Right lobe of liver (tissue), 6 donors: ENCODE measurements around the gene CCR1. TPM values are rescaled to one million over a fixed set of nuclear protein-coding genes. Genes with fewer than 3 reads are reported as not detected.
"Not testable (repeated sequence)": the region's sequence is repeated elsewhere in the genome, so short reads cannot be mapped to it uniquely, and the experiment has no call there.

Experiments used
- ATAC-seq, 4 donors: fragments of 200-7000 bp; cut with Tn5 transposase; one replicate each; pipeline ENCODE4 v1.9.1; 2020; ENCODE audit warnings: mild to moderate bottlenecking in 4 of 4, moderate library complexity in 4 of 4
- DNase-seq, 3 donors: peaks; one replicate each; pipeline ENCODE4 v3.0.0-alpha.2; 2020
- H3K27ac ChIP-seq, 3 donors: fragments of 200-600 bp; one replicate each; pipeline ENCODE4 v1.8.0; 2022
- H3K27me3 ChIP-seq, 2 donors: fragments of 200-600 bp; one replicate each; pipeline ENCODE4 v1.8.0; 2022
- H3K36me3 ChIP-seq, 4 donors: fragments of 200-600 bp; sonication (generic) in 1 of 4; one replicate each; pipeline versions ENCODE4 v1.5.1 to v1.8.0; 2017 to 2022; ENCODE audit warnings: control low read depth in 1 of 4
- H3K4me1 ChIP-seq, 4 donors: fragments of 200-600 bp; sonication (generic) in 1 of 4; one replicate each; pipeline versions ENCODE4 v1.5.1 to v1.8.0; 2017 to 2022; ENCODE audit warnings: control low read depth in 1 of 4
- H3K4me3 ChIP-seq, 3 donors: fragments of 200-600 bp; one replicate each; pipeline ENCODE4 v1.8.0; 2022
- H3K9me3 ChIP-seq, 4 donors: fragments of 200-600 bp; sonication (generic) in 1 of 4; one replicate each; pipeline versions ENCODE4 v1.5.1 to v1.8.0; 2017 to 2022; ENCODE audit warnings: control low read depth in 1 of 4
- POLR2A ChIP-seq: fragments of 450-650 bp; IDR thresholded peaks from one replicate; pipeline ENCODE4 v1.6.1; 2017; ENCODE audit warnings: antibody characterized with exemption, mild to moderate bottlenecking
- WGBS: methylation state at CpG from one replicate; pipeline ENCODE4 v1.1.6; 2018; ENCODE audit warnings: low coverage, low lambda C conversion rate; ENCODE audit not compliant: insufficient coverage; ENCODE audit errors: missing lambda C conversion rate; 5-methylcytosine and 5-hydroxymethylcytosine counted together
- intact Hi-C, 2 donors: fragments of 100-400 bp; cut with DNase I; formaldehyde crosslinking; loops; one replicate each; pipeline versions ENCODE4 v1.11.2 to v1.14.1; 2022
- total RNA-seq, 6 experiments: library from RNA; depleted of rRNA in 2 of 6; stranded (reverse); fragments of >200 nt in 2 of 6; fragmentation: NEBNext Ultra II Directional in 3 of 6; extraction: Animal tissue kit (Norgen Biotek cat#: 25700) in 3 of 6; gene quantifications; one replicate each; pipeline versions ENCODE4 v1.1.0 to v1.2.4, GENCODE V29; 2016 to 2023
- TF ChIP-seq, protein P1 (sequence below), 4 donors: fragments of 200-600 bp in 3 of 4; fragments of 450-650 bp in 1 of 4; IDR thresholded peaks; one replicate each; pipeline versions ENCODE4 v1.5.1 to v1.8.0; 2016 to 2022; ENCODE audit warnings: antibody characterized with exemption in 4 of 4, mild to moderate bottlenecking in 2 of 4
- donor health status: DM: no; HTN: yes; CAD: no.
- donor health status: DM: no; HTN: no; CAD: no.
- donor health status: DM: no; HTN: no; CAD: no.
- donor health status: DM: no; HTN: yes; CAD: no.
- donor health status: DM: no; HTN: yes; CAD: no.

Gene CCR1
- total RNA-seq, 6 experiments from 2014 or later = 1.6 to 17.3 (median 3.1) TPM

DNA sequence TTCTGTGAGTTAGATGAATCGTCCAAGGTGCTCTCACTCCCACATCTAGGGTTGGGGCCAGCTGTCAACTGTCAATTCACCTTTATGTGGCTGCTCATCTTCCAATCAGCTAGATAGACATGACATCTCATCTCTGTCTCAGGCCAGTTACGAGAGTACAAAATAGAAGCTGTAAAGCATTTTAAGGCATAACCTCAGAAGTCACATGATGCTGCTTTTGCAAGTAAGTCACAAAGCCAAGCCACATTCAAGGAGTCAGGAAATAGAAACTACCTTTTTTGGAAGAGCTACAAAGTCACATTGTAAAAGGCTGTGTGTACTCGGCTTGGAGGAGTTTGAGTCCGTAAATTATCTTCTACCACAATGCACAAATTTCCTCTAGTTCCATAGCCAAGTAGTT is 5.1 kb upstream of the CCR1 start:
- intact Hi-C loops = no loop called here
- 33% methylated on average over 4 of the region's 4 CpGs for WGBS
- H3K9me3 ChIP-seq = no peaks in the 10 kb centered on the region
- no peak for DNase-seq
- peak in 1 of 4 donors; percentile 33 for ATAC-seq
- H3K27ac ChIP-seq = no peak overlapping the region
- H3K4me3 ChIP-seq = no peak overlapping the region
- H3K36me3 ChIP-seq = no peaks in the 10 kb centered on the region
- no peaks in the 10 kb centered on the region for H3K27me3 ChIP-seq
- no peak for TF ChIP-seq POLR2A
- TF ChIP-seq, protein P1, sequence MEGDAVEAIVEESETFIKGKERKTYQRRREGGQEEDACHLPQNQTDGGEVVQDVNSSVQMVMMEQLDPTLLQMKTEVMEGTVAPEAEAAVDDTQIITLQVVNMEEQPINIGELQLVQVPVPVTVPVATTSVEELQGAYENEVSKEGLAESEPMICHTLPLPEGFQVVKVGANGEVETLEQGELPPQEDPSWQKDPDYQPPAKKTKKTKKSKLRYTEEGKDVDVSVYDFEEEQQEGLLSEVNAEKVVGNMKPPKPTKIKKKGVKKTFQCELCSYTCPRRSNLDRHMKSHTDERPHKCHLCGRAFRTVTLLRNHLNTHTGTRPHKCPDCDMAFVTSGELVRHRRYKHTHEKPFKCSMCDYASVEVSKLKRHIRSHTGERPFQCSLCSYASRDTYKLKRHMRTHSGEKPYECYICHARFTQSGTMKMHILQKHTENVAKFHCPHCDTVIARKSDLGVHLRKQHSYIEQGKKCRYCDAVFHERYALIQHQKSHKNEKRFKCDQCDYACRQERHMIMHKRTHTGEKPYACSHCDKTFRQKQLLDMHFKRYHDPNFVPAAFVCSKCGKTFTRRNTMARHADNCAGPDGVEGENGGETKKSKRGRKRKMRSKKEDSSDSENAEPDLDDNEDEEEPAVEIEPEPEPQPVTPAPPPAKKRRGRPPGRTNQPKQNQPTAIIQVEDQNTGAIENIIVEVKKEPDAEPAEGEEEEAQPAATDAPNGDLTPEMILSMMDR (IDR thresholded peaks at IDR 0.05) = no peak
- no peaks in the 10 kb centered on the region for H3K4me1 ChIP-seq

DNA sequence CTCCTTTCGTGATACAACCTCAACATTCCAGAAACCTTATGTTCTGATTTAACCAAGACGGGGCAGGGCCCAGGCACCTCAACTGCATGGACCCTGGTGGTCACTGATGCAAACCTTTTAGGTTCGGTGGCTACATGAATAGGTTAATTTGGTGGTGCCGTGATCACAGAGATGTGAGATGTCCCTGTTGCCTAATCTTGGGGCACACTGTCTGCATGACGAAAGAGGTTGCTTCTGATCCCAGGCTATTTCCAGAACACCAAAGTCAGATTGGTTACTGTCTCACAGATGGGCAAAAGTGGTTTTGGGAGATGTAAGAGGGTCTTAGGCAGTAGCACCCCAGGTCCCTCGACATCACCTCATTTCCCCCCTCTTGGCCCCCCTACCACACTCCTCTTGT is 4.0 kb upstream of the CCR1 start:
- no peak overlapping the region for H3K27ac ChIP-seq
- WGBS = 59% methylated on average over 5 of the region's 6 CpGs
- DNase-seq = no peak
- H3K27me3 ChIP-seq = no peaks in the 10 kb centered on the region
- H3K36me3 ChIP-seq = no peaks in the 10 kb centered on the region
- H3K9me3 ChIP-seq = no peaks in the 10 kb centered on the region
- H3K4me1 ChIP-seq = no peaks in the 10 kb centered on the region
- TF ChIP-seq, protein P1 (IDR thresholded peaks at IDR 0.05) = no peak
- no peak for ATAC-seq
- no peak overlapping the region for H3K4me3 ChIP-seq
- intact Hi-C loops = no loop called here

DNA sequence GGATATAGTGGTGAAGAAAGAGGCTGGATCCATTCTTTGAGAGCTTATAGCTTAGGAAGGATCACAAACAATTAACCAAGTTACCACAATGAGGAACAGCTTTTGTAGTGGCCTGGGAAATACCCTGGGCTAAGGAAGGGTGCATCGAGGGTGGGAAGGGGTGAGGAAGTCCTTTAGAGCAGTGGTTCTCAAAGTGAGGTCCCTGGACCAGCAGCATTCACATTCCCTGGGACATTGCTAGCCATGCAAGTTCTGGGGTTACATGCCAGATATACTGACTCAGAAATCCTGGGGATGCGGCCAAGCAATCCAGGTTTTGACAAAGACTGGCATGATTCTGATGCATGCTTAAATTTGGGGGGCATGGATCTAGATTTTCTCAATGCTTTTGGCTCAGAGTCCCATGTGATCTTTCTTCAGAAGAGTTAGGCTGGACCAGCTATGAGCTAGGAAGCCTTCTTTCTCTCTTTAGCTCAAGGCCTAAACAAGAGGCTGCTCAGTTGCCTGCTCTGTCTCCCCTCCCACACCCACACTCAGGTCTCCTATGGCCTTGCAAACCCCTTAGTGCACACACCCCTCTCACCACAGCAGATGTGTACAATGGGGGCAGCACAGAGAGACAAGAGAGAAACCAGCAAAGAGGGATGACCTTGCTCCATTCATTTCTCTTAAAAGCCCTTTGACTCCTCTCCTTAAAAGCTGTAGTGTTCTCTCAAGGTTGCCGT is 1.8 kb upstream of the CCR1 start:
- intact Hi-C loops = no loop called here
- Histone ChIP-seq H3K36me3 (no peaks in the 10 kb centered on the region), H3K4me1 (no peaks in the 10 kb centered on the region), H3K27ac (no peak overlapping the region), H3K27me3 (no peaks in the 10 kb centered on the region), H3K4me3 (no peak overlapping the region), H3K9me3 (no peaks in the 10 kb centered on the region)
- DNase-seq (no peak), ATAC-seq (peak in 2 of 4 donors; percentile 7 to 22)
- TF ChIP-seq, protein P1 (IDR thresholded peaks at IDR 0.05) = no peak
- no peak for TF ChIP-seq POLR2A
- WGBS = 49% methylated on average over 3 of the region's 3 CpGs

DNA sequence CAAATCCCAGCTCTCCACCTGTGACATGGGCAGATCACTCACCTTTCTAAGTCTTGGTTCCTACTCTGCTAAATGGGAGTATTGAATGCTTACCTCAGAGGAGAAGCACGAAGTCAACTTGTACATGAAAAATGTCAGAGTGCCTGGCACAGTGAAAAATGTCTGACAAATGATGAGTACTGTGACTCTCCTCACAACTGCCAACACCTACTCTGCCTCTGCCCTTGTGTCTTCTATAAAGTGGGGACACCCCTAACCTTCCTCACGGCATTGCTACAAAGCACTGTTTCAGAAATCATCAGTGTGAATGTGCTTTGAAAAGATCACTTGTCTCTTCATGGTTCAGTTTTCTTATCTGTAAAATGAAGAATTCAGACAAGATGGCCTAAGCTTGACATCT is 940 bp upstream of the CCR1 start:
- 0% methylated on average over 1 of the region's 2 CpGs for WGBS
- H3K36me3 ChIP-seq = no peaks in the 10 kb centered on the region
- no peak overlapping the region for H3K27ac ChIP-seq
- DNase-seq = no peak
- no peak for ATAC-seq
- H3K27me3 ChIP-seq = no peaks in the 10 kb centered on the region
- no peaks in the 10 kb centered on the region for H3K4me1 ChIP-seq
- no peak overlapping the region for H3K4me3 ChIP-seq
- TF ChIP-seq, protein P1 (IDR thresholded peaks at IDR 0.05) = no peak
- intact Hi-C loops = no loop called here
- H3K9me3 ChIP-seq = no peaks in the 10 kb centered on the region

DNA sequence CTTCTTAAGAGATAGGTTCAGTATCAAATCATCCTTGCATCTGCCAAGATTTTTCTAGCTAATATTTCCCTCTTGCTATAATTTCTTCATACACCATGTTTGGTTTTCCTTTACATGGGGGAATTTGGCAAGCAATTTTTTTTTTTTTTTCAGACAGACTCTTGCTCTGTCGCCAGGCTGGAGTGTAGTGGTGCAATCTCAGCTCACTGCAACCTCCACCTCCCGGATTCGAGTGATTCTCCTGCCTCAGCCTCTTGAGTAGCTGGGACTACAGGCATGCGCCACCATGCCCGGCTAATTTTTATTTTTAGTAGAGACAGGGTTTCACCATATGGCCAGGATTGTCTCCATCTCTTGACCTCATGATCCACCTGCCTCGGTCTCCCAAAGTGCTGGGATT is 599 bp downstream of the CCR1 start:
- intact Hi-C loops, H3K9me3 ChIP-seq, DNase-seq, H3K36me3 ChIP-seq, H3K4me1 ChIP-seq, H3K27me3 ChIP-seq, ATAC-seq: not testable (repeated sequence)
- WGBS = 48% methylated on average over 5 of the region's 6 CpGs
- Histone ChIP-seq H3K4me3 (peak overlapping the region in 2 of 3 donors; percentile 26 to 37), H3K27ac (peak overlapping the region in 2 of 3 donors; percentile 47 to 56)
